ENCODE measurements around the gene FLCN.
"Not testable (repeated sequence)": the region's sequence is repeated elsewhere in the genome, so short reads cannot be mapped to it uniquely, and the experiment has no call there.

Gene FLCN

DNA sequence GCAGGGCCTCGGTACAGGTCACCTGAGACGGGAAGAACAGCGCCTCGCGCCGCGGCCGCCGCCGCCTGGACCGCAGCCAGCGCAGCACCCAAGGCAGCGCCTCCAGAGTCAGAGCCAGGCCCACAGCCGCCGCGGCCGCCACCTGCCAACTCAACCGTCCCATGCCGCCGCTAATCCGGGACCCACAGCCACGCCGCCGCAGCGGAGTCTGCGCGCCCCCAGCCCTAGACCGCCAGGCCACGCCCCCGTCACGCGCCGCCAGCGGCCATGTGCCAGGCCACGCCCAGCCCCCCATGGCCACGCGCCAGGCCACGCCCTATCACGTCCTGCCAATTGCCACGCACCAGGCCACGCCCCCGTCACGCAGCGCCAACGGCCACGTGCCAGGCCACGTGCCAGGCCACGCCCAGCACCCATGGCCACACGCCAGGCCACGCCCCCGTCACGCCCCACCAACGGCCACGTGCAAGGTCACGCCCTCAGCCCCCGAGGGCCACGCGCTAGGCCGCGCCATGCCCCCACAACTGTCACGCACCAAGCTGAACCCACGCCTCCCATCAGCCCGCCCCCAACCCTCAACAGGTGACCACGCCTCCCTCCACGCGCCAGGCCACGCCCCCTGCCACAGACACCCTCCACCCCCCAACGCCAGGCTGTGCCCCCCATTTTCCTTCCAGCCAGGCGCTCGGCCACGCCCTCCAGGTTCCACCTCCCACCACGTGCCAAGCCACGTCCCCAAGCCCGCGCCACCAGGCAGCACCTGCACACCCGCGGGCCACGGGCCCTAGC, 30.6 kb downstream of the FLCN start, which contains the start of gene PLD6:
PLD6 (minus strand) TSS at position 210 of the 789 bp plus-strand sequence; CDS start at position 163, 47 bp downstream.
- peak; percentile 64 for DNase-seq

DNA sequence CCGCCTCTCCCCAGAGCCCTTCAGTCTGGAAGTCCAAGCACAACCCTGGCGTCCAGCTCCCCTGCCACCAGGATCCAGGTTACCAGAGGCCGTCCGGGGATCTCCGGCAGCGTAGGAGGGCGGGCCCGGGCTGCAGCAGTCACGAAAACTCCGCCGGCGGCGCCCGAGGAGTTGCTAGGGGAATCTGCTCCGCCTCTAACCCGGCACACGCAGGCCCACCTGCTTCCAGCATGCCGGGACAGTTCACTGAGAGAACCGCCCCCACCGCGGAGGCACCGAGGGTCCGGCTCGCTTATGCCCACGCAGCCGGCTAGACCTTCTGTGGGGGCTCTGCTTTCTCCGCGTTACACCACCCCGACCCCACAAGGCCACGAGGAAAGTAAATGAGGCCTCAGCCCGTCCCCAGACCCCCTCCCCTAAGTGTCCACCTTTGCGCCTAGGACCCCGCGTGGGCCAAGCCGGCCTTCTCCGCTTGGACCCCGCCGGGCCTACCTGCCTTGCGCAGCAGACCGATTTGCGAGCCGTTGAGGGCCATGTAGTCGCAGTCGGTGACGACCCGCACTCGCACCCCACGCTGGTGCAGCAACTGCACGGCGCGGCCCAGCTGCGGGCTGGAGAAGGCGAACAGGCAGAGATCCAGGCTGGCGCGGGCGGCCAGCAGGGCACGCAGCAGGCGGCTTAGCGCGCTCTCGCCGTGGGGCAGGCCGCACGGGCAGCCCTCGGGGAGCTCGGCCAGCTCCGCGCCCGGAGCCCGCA, 31.4 kb downstream of the FLCN start:
- DNase-seq, result no peak

- DNase-seq, result no peak
Measured at GRCh38 chr17:17204635-17205231, 32.2 kb downstream of the FLCN start.

DNA sequence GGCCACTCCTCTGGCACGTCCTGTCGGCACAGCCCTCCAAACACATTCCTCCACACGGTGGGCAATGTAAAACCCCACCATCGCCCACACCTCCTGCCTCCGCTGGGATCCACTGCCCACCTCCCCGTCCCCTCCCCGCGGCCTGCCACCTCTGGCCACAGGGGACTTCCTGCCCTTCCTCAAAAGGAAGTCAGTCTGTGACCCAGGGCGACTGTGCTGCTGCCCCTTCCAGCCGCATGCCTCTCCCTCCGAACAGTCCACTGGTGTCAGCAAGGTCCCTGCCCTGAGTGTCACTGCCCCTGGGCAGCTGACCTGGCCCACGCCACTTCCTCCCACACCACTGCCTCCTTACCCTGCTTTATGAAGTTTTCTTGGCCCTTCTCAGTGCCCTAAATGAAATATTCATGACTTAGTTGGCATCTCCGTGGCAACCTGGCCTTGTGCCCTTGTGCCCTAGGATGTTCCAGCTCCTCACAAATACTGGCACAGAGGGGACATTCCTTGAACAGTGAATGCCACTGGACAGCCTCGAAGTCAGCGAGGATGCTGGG, 32.9 kb downstream of the FLCN start:
- DNase-seq, result no peak

GRCh38 chr17:17203173-17203730, 33.7 kb downstream of the FLCN start:
- no peak for DNase-seq

DNA sequence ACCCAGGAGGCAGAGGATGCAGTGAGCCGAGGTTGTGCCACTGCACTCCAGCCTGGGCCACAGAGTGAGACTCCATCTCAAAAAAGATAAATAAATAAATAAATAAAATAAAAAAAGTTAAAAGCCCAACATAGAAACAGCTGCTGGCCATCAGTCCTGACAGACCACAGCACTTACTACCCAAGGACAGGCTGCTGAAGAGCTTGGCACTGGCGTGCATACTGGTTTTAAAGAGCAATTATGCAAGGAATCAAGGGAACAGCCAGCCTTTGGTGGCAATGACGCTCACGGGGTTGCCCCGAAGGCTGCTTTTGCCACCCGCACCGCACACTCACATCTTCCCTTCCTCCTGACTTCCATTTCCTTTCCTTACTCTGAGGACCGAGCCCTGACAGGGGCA, 35.1 kb downstream of the FLCN start:
- DNase-seq, result no peak

- no peak for DNase-seq
Measured at GRCh38 chr17:17201271-17201670, 35.7 kb downstream of the FLCN start.

GRCh38 chr17:17200831-17201230, 36.1 kb downstream of the FLCN start:
- no peak for DNase-seq

GRCh38 chr17:17200311-17200710, 36.7 kb downstream of the FLCN start:
- no peak for DNase-seq

DNA sequence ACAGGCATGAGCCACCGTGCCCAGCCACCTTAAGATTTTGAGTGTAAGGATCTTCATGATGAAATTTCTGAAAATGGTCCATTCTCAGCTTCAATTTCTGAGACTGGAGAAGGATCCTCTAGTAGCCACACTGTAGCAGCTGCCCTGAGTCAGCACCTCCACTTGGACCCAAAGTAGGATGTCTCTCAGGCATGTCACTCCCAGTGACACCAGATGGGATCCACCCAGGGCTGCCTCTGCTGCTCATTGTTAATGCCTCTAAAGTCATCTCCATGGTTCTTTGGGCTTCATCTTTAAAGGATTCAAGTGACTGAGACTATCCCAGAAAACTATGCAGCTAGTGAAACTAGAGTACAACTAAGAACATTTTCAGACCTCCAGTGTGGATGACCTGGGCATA, 38.7 kb downstream of the FLCN start:
- no peak for DNase-seq

GRCh38 chr17:17196776-17197175, 40.2 kb downstream of the FLCN start:
- DNase-seq, result no peak

DNA sequence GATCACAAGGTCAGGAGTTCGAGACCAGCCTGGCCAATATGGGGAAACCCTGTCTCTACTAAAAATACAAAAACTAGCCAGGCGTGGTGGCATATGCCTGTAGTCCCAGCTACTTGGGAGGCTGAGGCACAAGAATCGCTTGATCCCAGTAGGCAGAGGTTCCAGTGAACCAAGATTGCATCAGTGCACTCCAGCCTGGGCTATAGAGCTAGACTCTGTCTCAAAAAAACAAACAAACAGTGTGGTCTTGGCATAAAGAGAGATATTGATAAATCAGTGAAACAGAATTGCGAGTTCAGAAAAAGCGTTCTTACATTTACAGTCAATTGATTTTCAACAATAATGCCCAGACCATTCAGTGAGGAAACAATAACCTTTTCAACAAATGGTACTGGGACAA, 41.5 kb downstream of the FLCN start:
- not testable (repeated sequence) for DNase-seq

GRCh38 chr17:17191961-17192381, 45.0 kb downstream of the FLCN start:
- no peak for DNase-seq

DNA sequence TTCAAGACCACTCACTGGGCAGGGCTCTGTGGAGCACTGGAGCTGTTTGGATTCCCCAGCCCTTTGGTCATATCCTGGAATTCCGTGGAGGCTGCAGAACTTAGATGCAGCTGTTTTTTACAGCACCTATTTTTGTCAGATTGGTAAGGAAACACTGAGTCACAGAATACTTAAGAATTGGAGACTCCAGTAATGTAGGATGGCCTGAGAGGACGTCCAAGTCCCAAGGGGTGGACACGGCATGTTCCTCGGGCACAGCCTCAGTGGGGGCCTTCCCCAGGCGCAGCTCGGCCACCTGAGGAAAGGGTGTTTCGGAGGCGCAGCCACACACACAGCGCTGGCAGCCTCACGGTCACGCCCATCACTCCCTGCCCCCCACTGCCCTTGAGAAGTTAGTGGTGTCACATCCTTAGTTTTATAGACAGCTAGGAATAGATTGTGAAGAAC, 45.6 kb downstream of the FLCN start:
- DNase-seq, result no peak

GRCh38 chr17:17190188-17190587, 46.8 kb downstream of the FLCN start:
- no peak for DNase-seq

- DNase-seq, result no peak
Measured at GRCh38 chr17:17189559-17189958, 47.4 kb downstream of the FLCN start.

- DNase-seq, result no peak
Measured at GRCh38 chr17:17188586-17188985, 48.4 kb downstream of the FLCN start.

DNA sequence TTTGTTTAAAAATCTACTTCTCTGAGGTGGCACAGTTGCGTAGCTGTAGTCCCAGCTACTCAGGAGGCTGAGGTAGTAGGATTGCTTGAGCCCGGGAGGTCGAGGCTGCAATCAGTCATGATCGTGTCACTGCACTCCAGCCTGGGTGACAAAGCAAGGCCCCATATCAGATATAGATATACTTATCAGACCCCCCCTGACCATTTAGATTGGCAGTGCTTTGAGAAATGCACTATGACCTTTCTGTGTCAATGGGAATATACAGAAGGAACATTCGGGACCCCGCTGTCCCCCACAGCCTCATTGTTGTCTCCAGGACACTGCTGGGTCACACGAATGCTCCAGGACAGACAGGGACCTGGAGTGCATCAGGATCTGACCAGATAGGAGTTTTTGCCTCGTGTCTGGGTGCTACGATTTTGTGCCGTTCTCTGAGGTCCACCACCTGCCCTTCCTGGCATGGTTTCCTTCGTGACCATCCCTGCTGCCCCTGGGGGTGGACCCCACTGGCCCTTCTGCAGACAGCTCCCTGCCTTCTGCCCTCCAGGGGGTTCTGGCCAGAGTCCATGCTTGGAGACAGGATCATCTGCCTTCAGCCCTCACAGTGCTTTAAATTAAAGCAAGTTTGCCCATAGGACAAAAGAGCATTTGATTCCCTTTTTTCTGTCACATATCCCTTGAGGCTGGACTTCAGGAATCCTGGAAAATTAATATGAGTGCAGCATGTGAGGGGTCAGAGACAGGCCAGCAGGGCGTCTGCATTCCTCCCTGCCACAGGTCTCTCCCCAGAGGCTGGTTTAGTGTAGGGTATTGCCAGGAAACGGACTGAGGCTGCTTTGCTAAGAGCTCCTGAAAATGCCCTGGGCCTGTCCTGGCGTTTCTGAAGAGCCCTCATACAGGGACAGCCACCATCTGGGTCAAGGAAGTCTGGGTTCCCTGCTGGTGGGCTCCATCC, 50.1 kb downstream of the FLCN start:
- DNase-seq, result no peak

DNA sequence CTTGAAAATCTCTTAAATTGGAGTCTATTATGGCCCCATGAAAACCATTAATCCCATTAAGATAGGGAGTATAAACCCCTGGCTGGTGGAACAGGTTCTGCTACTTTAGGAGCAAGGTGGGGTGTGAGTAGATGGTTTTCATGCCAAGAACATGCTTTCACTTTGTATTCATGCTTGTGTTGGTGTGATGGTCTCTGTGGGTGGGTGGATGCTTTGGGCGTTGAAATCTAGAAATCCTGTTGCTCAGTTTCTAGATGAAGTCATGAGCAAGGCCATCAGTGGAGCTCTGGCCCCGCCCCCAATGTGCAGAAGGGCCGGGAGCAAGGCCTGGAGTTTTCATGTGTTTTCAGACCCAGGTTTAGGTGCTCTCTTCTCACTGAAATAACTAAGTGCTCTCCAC, 50.9 kb downstream of the FLCN start:
- no peak for DNase-seq

DNA sequence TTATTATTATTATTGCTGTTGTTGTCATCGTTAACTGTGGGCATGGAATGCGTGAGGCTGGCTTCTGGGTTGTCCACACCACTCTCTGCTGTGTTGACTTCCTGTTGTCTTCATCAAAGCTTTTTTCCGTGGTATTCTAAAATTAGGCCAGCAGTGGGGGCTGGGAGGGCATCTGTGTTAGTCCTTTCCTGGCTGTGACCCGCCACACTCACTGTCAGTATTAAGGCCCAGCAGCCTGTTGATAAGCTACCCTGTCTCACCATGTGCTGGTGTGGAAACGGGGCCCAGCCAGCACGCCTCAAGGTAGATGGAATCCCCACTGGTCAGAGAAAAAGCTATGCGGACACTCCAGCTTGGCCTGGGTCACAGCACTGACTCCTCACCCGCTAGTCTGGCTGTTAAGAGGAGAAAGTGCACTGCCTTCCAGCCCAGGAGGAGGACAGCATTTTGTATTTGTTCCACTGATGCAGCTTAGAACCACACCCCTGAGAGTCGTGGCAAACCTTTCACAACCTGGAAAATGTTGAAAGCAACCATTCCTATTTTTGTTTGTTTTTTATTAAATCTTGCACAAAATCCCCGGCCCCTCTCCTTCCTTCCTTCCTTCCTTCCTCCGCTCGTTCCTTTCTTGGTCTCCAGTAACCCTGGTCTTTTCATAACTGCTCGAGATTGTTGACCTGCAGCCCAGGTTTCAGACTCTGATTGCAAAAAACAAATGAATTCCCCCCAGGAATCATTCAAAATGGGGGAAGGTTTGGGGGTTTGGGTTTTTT, 51.8 kb downstream of the FLCN start:
- DNase-seq, result not testable (repeated sequence)

GRCh38 chr17:17183744-17184143, 53.2 kb downstream of the FLCN start:
- no peak for DNase-seq
